GM19468 (cell line): ENCODE measurements around the gene NELFCD.
"Not testable (repeated sequence)": the region's sequence is repeated elsewhere in the genome, so short reads cannot be mapped to it uniquely, and the experiment has no call there.

Experiments
- ATAC-seq: cut with Tn5 transposase; IDR thresholded peaks from one replicate; pipeline ENCODE4 v1.9.1; 2021; ENCODE audit warnings: mild to moderate bottlenecking, moderate library complexity, moderate number of reproducible peaks; ENCODE audit not compliant: unreplicated experiment; ENCODE audit errors: extremely low read depth

The NELFCD gene

GRCh38 chr20:58970146-58970545 is 10.9 kb upstream of the NELFCD start:
- ATAC-seq: no peak

DNA sequence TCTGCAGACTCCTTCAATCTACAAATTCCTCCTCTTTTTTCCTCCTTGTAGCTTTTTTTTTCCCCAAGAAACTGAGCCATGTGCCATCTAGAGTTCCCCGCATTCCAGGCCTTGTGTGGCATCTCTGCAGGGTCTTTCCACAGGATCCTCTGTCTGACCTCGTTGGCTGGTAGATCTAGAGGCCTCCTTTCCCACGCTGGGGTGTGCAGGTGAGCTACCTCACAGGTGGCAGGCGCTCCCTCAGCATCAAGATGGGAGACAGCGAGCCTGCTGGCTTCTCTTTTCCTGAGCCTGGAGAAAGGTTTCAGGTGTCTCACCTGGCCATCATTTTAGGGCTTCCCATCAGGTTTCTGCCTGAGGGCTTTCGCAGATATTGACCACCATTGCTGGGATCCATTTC is 9.6 kb upstream of the NELFCD start:
- no peak for ATAC-seq

DNA sequence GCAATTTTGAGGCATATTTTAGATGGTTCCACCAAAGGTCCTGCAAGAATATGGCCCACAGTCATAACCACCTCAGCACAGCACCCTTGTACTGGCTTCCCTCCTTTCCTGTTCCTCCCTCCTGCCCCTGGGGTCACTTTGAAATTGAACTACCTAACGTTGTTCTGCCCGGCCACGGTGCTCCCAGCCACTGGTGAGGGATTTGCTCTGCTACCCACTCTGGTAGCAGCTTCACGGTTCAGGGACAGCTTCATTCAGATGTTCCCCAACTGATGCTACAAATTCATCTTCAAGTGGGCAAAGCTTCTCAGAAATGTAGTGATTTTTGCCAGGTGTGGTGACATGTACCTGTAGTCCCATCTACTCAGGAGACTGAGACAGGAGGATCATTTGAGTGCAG is 7.9 kb upstream of the NELFCD start:
- no peak for ATAC-seq

- ATAC-seq: no peak
Measured at GRCh38 chr20:58973866-58974265, 7.2 kb upstream of the NELFCD start.

- ATAC-seq: no peak
Measured at GRCh38 chr20:58975353-58975752, 5.7 kb upstream of the NELFCD start.

- ATAC-seq: no peak
Measured at GRCh38 chr20:58976061-58976730, 4.9 kb upstream of the NELFCD start.

DNA sequence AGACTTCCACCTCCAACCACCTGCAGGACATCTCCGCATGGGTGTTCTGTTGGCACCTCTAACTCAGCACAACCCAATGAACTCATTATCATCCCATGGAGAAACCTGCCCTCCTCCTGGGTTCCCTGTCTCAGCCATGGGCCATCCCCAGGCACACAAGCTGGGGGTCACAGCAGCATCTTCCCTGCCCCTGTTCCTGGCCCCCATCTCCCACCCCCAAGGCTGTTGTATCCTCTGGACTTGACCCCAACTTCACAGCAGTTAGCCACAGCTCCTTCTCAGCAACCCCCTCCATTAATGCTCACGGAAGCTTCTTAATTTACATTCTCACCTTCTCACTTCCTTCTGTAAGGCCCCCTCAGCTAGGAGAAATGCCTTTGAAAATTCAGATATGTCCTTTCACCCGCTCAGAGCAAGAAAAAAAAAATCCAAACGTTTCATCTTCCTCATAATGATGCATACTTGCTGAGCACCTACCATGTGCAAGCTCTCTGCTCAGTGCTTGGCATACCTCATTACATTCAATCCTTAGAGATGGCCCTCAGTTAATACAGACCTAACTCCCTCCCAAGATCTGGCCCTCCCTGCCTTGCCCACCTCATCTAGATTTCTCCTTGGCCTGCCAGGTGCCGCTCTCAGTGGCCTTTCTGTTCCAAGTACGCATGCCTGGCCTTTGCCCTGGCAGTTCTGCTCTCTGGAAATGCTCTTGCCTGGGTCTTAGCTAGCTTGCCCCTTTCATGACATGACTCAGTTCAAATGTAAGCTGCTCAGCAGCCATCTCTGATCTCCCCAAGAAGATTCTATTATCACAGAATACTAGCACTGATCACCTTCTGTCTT is 2.5 kb upstream of the NELFCD start:
- ATAC-seq: no peak

- no peak for ATAC-seq
Measured at GRCh38 chr20:58981628-58982364, 740 bp downstream of the NELFCD start.

DNA sequence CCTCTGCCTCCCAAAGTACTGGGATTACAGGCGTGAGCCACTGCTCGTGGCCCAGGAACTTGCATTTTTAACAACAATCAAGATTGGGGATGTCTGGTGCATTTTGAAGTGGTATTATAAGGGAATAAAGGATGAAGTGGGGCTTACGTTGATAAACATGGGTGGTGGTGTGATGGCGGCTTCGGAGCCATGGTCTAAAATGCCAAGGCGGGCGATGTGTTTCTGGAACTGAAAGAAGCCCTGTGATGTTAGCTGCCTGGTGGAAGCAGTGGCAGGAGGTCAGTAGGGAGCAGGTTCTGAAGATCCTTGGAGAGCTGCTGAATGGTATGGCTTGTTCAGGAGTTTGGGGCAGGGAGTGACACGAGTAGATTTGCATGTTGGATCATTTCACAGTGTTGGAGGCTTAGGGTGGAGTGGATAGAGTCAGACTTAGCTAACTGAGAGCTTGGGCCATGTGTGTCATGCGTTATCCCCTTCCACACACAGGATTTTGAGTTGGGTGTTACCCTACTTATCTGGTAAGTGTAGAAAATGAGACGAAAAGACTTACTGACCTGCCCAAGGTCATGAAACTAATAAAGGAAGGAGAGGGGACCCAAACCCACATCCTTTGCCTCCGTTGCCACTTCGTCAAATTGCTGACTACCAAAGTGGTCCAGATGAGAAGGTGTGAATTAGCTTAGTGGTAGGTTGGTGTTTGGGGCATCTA is 1.5 kb downstream of the NELFCD start:
- no peak for ATAC-seq

- ATAC-seq: not testable (repeated sequence)
Measured at GRCh38 chr20:58983115-58983468, 2.0 kb downstream of the NELFCD start.

- no peak for ATAC-seq
Measured at GRCh38 chr20:58984691-58985090, 3.6 kb downstream of the NELFCD start.

GRCh38 chr20:58985656-58986055 is 4.6 kb downstream of the NELFCD start:
- ATAC-seq: no peak

- no peak for ATAC-seq
Measured at GRCh38 chr20:58986286-58986967, 5.4 kb downstream of the NELFCD start.

GRCh38 chr20:58986968-58987517 is 6.0 kb downstream of the NELFCD start:
- no peak for ATAC-seq

DNA sequence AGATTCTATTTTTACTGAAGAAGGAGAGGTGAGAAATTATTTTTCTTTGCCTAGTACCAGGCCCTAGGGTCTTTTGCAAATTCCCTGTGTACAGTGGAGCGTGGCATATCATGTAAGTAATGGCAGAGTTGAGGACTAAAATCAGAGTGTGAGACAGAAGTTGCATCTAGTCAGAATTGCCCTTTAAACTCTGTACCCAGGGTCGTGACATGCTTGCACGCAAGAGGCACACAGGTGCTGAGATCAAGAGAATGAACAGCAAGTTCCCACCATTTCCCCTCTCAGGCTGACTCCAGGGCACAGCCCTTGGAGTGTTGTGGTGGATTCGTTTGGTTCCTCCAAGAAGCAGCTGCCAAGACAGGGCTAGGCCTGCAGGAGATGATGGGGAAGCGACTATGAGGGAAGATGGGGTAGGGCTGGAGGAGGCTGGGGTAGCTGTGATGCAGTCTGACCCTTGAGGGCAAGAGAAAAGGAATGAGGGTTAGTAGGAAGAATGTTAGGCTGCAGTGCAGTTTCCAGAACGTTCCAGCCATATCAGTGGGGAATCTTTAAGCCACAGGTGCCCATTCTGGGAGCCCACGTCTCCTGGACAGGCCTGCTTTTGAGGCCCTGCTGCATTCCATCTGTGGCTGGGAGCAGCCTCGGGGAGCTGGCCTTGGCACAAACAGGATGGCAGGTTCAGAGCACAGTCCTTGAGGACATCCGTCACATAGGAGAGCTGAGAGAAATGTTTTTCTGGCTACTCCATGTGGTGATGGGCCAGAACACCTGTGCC is 6.9 kb downstream of the NELFCD start:
- no peak for ATAC-seq

- no peak for ATAC-seq
Measured at GRCh38 chr20:58988565-58988882, 7.5 kb downstream of the NELFCD start.

GRCh38 chr20:58989196-58989595 is 8.1 kb downstream of the NELFCD start:
- no peak for ATAC-seq

DNA sequence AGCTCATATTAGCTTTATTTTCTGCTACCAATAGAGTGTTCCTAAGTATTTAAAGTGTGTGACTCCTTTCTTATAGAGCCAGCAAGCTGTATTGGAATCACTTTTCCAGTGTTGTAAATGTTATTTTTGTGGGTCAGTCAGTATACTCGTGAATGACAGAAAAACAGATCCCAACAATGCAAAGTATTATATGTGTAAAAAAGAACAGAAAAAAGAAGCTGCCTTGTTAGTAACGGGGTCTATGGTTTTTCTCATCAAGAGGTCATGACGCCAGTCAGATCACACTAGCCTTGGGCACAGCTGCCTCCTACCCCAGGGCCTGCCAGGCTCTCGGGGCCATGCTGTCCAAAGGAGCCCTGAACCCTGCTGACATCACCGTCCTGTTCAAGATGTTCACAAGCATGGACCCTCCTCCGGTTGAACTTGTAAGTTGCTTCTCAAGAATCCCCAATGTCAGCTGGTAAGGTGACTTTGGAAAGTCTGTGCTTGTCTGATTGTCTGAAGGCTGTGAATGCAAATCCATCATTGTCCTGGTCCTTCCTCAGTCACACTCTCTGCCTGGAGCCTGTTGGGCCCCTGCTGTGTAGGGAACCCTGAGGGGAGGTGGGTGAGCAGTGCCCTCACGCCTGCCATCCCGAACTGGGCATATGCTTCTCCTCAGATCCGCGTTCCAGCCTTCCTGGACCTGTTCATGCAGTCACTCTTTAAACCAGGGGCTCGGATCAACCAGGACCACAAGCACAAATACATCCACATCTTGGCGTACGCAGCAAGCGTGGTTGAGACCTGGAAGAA is 9.8 kb downstream of the NELFCD start:
- no peak for ATAC-seq
